ENCODE results near the gene TSNAXIP1. TPM values are rescaled to one million over a fixed set of nuclear protein-coding genes. Genes with fewer than 3 reads are reported as not detected.
A peak's percentile ranks its signal among the peaks of the same experiment; 100 is the strongest.

Gene TSNAXIP1
- total and polyA plus RNA-seq, 9 of the 15 experiments (the other 6 are each of a cell fraction or from before 2014, with no cell fraction given) = 0.03 to 0.24 (median 0.11) TPM; not detected in 4

- no peak for TF ChIP-seq TRIM25 (IDR thresholded peaks at IDR 0.05; ENCODE audit: borderline replicate concordance)
- TF ChIP-seq BACH1 (tag; IDR thresholded peaks at IDR 0.05) = 0 out of 2 replicates have a peak, but pooled peaks have one; percentile 4
- TF ChIP-seq CBFA2T2 (conservative IDR thresholded peaks at IDR 0.05) = no peak
- no peak for TF ChIP-seq NFRKB (IDR thresholded peaks at IDR 0.05; ENCODE audit: low read depth)
- TF ChIP-seq ZNF324 (CRISPR knock-in tag; IDR thresholded peaks at IDR 0.05) = no peak
- TF ChIP-seq ZC3H4 (CRISPR knock-in tag; IDR thresholded peaks at IDR 0.05; ENCODE audit: borderline replicate concordance) = no peak
- no peak for TF ChIP-seq ZBTB1 (CRISPR knock-in tag; IDR thresholded peaks at IDR 0.05; ENCODE audit: borderline replicate concordance, low read depth)
- peak; percentile 59 for TF ChIP-seq NR2C1 (IDR thresholded peaks at IDR 0.05)
- peak; percentile 76 for TF ChIP-seq NR2C1 (tag; IDR thresholded peaks at IDR 0.05)
- no peak for TF ChIP-seq ZNF79 (CRISPR knock-in tag; IDR thresholded peaks at IDR 0.05; ENCODE audit: low read depth)
- TF ChIP-seq MECOM (CRISPR knock-in tag; IDR thresholded peaks at IDR 0.05) = no peak
- peak; percentile 70 for TF ChIP-seq NR2C2 (CRISPR knock-in tag; IDR thresholded peaks at IDR 0.05)
- peak; percentile 87 for TF ChIP-seq NR2C2 (tag; IDR thresholded peaks at IDR 0.05)
- peak; percentile 71 for TF ChIP-seq SIN3B (IDR thresholded peaks at IDR 0.05; ENCODE audit: low read depth)
- TF ChIP-seq TOE1 (IDR thresholded peaks at IDR 0.05; ENCODE audit: borderline replicate concordance) = peak; percentile 44; the same call in 1 of the 2 replicates
- no peak for TF ChIP-seq TOE1 (CRISPR knock-in tag; IDR thresholded peaks at IDR 0.05; ENCODE audit: borderline replicate concordance, low read depth)
- TF ChIP-seq MBD2 (IDR thresholded peaks at IDR 0.05; ENCODE audit: borderline replicate concordance, low read depth) = peak; percentile 68
- TF ChIP-seq, protein P1, sequence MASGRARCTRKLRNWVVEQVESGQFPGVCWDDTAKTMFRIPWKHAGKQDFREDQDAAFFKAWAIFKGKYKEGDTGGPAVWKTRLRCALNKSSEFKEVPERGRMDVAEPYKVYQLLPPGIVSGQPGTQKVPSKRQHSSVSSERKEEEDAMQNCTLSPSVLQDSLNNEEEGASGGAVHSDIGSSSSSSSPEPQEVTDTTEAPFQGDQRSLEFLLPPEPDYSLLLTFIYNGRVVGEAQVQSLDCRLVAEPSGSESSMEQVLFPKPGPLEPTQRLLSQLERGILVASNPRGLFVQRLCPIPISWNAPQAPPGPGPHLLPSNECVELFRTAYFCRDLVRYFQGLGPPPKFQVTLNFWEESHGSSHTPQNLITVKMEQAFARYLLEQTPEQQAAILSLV (tag; IDR thresholded peaks at IDR 0.05) = no peak
- TF ChIP-seq, protein P2, sequence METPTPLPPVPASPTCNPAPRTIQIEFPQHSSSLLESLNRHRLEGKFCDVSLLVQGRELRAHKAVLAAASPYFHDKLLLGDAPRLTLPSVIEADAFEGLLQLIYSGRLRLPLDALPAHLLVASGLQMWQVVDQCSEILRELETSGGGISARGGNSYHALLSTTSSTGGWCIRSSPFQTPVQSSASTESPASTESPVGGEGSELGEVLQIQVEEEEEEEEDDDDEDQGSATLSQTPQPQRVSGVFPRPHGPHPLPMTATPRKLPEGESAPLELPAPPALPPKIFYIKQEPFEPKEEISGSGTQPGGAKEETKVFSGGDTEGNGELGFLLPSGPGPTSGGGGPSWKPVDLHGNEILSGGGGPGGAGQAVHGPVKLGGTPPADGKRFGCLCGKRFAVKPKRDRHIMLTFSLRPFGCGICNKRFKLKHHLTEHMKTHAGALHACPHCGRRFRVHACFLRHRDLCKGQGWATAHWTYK (CRISPR knock-in tag; IDR thresholded peaks at IDR 0.05) = peak; percentile 17; the same call in 1 of the 2 replicates
- TF ChIP-seq POLR2G (IDR thresholded peaks at IDR 0.05; ENCODE audit: low read depth, low read length) = peak; percentile 88
- peak; percentile 66 for TF ChIP-seq TBP (optimal IDR thresholded peaks at IDR 0.05; ENCODE audit: low read depth, low read length)
- TF ChIP-seq ZNF133 (CRISPR knock-in tag; IDR thresholded peaks at IDR 0.05) = no peak
These were observed 35.3 kb downstream of the TSNAXIP1 start, which contains the start of gene THAP11 (continued) for GRCh38 chr16:67841816-67842508.

All from K562 (cell line).